DMS53 treated with DMSO at 0.1 percent for 48 hours (cell line): Measurements from ENCODE around the gene OR2T35.

Experiments
- DNase-seq: peaks from one replicate; lab custom pipeline; 2025; ENCODE audit not compliant: unreplicated experiment; lab: John Stamatoyannopoulos, UW

The OR2T35 gene

GRCh38 chr1:248627971-248628844, 16.9 kb downstream of the OR2T35 start:
- DNase-seq, result no peak

DNA sequence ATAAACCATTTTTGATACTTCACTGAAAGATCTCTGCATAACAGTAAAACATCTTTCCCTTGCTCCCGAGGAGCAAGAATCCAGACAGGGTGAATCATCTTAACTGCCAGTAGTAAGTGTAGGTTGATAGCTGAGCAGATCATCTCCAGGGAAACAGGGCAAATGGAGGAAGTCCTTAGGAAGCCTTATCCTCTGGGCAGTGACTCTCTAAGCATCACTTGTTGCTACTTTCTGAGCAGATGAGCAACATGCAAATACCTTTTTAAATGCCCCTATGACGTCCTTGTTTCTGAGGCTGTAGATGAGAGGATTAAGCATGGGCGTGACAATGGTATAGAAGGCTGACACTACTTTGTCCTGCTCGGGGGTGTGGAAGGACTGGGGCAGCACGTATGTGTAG, 19.1 kb downstream of the OR2T35 start:
- DNase-seq, result no peak

GRCh38 chr1:248625166-248625565, 19.9 kb downstream of the OR2T35 start:
- DNase-seq, result no peak

DNA sequence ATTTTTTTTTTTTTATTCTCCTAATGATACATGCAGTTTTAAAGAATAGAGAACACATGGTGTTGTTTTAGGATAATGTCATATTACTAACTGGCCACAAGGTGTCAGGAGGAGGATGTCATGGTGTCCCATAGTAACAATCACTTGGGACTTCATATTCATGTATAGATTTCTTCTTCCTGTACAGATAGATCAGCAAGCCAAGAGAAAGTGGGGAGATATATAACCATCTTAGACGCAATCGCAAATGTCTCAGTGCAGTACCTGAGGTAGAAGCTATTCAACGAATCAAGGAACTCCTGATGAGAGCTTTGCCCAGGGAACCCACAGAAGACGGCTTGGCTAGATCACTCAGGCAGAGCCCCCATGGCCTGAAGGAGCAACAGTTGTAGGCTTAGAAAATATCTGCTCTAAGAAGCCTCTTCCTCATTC, 22.5 kb downstream of the OR2T35 start:
- peak; percentile 48 for DNase-seq

DNA sequence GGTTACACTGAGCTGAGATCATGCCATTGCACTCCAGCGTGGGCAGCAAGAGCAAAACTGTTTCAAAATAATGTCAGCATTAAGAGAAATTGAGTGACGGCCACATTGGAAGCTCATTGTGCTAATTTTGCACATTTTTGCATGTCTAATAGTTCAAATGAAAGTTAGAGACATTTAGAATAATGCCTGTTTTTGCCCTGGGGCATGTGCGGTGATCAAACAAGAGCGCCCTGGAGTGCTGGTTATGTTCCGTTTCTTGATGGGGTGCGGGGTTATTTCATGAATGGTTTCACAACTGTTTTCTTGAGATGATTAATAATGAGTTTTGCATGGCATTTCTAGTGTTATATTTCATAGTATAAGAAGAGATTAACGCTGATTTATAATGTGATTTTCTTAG, 23.3 kb downstream of the OR2T35 start:
- DNase-seq, result no peak

GRCh38 chr1:248618878-248619277, 26.2 kb downstream of the OR2T35 start:
- DNase-seq, result peak; percentile 40

DNA sequence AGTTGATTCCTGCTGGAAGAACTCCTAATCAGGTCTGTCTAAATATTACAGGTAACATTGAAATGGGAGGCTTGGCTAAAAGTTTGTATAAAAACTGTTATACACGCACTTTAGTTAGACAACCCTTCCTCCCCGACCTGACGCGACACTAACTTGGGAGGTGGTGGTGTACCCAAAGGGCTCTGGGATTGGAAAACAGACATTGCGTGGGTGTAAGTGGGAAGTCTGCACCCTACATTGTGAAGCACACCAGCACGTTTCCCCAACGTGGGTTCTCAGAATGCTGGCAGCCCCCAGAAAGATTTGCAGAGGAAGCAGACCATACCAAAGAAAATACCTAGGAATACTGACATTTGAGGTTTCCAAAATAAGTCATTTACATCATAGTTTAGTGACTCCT, 27.0 kb downstream of the OR2T35 start:
- DNase-seq, result no peak

- no peak for DNase-seq
Observed at GRCh38 chr1:248613742-248614141, 31.3 kb downstream of the OR2T35 start.

GRCh38 chr1:248611883-248612414, 33.1 kb downstream of the OR2T35 start:
- no peak for DNase-seq

- DNase-seq, result no peak
Observed at GRCh38 chr1:248610301-248610700, 34.8 kb downstream of the OR2T35 start.

GRCh38 chr1:248599396-248599795, 45.7 kb downstream of the OR2T35 start:
- no peak for DNase-seq

GRCh38 chr1:248597589-248597988, 47.5 kb downstream of the OR2T35 start, which contains the start of gene OR2T10:
TSS of gene OR2T10 (minus strand) at chr1:248597700. CDS start at chr1:248593768, 3,932 bp downstream.
- no peak for DNase-seq

GRCh38 chr1:248596615-248597014, 48.5 kb downstream of the OR2T35 start:
- peak; percentile 31 for DNase-seq

DNA sequence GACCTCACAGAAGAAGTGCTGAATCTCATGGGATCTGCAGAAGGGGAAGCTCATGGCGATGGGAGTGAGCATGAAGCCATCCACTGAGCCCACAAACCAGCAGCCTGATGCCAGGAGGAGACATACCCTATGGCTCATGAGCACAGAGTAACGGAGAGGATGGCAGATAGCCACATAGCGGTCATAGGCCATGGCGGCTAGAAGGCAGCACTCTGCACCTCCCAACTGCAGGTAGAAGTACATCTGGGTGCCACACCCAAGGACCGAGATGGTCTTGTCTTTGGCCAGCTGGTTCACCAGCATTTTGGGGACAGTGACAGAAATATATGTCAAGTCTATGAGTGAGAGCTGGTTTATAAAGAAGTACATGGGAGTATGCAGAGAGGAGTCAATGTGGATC, 51.9 kb downstream of the OR2T35 start:
- no peak for DNase-seq

- no peak for DNase-seq
Observed at GRCh38 chr1:248592655-248593054, 52.4 kb downstream of the OR2T35 start.

GRCh38 chr1:248590055-248590454, 55.0 kb downstream of the OR2T35 start:
- no peak for DNase-seq

GRCh38 chr1:248589334-248589733, 55.7 kb downstream of the OR2T35 start:
- no peak for DNase-seq
